Cardiac muscle cell (in vitro differentiated cells and primary cell): Measurements from ENCODE around the gene HTR4. TPM values are rescaled to one million over a fixed set of nuclear protein-coding genes. Genes with fewer than 3 reads are reported as not detected.

Experiments
- DNase-seq, 2 donors: peaks; one replicate each; pipeline versions ENCODE4 v3.0.0 to v3.0.0-alpha.2; 2010 to 2017; ENCODE audit warnings: low read depth in 1 of 2, low spot score in 1 of 2
- H3K27ac ChIP-seq: fragments of 200-600 bp; sonication (generic); 2 replicates; pipeline ENCODE4 v1.5.1; 2016
- H3K27me3 ChIP-seq: fragments of 200-600 bp; sonication (generic); 2 replicates; pipeline ENCODE4 v1.6.0; 2016; ENCODE audit warnings: control low read depth
- H3K36me3 ChIP-seq: fragments of 200-600 bp; sonication (generic); 2 replicates; pipeline ENCODE4 v1.5.1; 2016; ENCODE audit warnings: control low read depth
- H3K4me1 ChIP-seq: fragments of 200-600 bp; sonication (generic); 2 replicates; pipeline ENCODE4 v1.8.1; 2017; ENCODE audit warnings: low read depth, mild to moderate bottlenecking, mixed run types
- H3K4me3 ChIP-seq: fragments of 200-600 bp; sonication (generic); 2 replicates; pipeline ENCODE4 v1.5.1; 2016; ENCODE audit warnings: mild to moderate bottlenecking
- H3K9me3 ChIP-seq: fragments of 200-600 bp; sonication (generic); 2 replicates; pipeline ENCODE4 v1.5.1; 2017; ENCODE audit warnings: low read depth, mild to moderate bottlenecking, control low read depth
- polyA plus RNA-seq: library from polyadenylated mRNA; unstranded; fragments of >200 nt; fragmentation: Nextera tagmentation; extraction: Ambion mirVana; gene quantifications from 2 replicates; pipeline ENCODE4 v1.2.1, GENCODE V29; 2016
- total RNA-seq: library from RNA; depleted of rRNA; stranded (reverse); fragments of >200 nt; gene quantifications from 2 replicates; pipeline ENCODE4 v1.2.3, GENCODE V29; 2016
- TF ChIP-seq, protein P1 (sequence below): IDR thresholded peaks from 2 replicates; pipeline ENCODE4 v1.5.1; 2012; ENCODE audit warnings: low read depth, mild to moderate bottlenecking, low read length

Gene HTR4
- total and polyA plus RNA-seq, 2 experiments from 2014 or later, result 0.82 to 2.3 TPM

- DNase-seq, result no peak
- TF ChIP-seq, protein P1, sequence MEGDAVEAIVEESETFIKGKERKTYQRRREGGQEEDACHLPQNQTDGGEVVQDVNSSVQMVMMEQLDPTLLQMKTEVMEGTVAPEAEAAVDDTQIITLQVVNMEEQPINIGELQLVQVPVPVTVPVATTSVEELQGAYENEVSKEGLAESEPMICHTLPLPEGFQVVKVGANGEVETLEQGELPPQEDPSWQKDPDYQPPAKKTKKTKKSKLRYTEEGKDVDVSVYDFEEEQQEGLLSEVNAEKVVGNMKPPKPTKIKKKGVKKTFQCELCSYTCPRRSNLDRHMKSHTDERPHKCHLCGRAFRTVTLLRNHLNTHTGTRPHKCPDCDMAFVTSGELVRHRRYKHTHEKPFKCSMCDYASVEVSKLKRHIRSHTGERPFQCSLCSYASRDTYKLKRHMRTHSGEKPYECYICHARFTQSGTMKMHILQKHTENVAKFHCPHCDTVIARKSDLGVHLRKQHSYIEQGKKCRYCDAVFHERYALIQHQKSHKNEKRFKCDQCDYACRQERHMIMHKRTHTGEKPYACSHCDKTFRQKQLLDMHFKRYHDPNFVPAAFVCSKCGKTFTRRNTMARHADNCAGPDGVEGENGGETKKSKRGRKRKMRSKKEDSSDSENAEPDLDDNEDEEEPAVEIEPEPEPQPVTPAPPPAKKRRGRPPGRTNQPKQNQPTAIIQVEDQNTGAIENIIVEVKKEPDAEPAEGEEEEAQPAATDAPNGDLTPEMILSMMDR, result no peak
- no peak overlapping the region for H3K27ac ChIP-seq
- no peaks in the 10 kb centered on the region for H3K27me3 ChIP-seq
- H3K4me1 ChIP-seq, result no peaks in the 10 kb centered on the region
- no peaks in the 10 kb centered on the region for H3K9me3 ChIP-seq
- no peak overlapping the region for H3K4me3 ChIP-seq
- H3K36me3 ChIP-seq, result no peaks in the 10 kb centered on the region
These were observed 46.9 kb downstream of the HTR4 start for GRCh38 chr5:148607406-148607805.

DNA sequence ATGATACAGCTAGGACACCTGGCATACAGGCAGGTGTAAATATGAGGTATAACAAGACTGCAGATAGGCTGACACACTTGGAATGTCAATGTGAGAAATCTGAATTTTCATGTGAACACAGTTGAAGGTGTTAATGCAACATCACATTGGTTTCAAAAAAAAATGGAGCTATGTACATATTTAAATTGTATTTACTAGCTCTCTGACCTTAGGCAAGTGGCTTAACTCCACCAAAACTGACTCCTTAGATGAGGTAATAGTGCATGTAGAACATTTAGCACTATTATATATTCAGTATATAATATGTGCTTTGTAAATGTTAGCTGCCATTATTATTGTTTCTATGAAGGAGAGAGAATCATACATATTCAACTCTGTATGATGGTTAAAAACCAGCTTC, 48.0 kb downstream of the HTR4 start:
- Histone ChIP-seq H3K9me3 (no peaks in the 10 kb centered on the region), H3K4me3 (no peak overlapping the region), H3K27ac (no peak overlapping the region), H3K27me3 (no peaks in the 10 kb centered on the region), H3K4me1 (no peaks in the 10 kb centered on the region), H3K36me3 (no peaks in the 10 kb centered on the region)
- TF ChIP-seq, protein P1, result no peak
- no peak for DNase-seq

DNA sequence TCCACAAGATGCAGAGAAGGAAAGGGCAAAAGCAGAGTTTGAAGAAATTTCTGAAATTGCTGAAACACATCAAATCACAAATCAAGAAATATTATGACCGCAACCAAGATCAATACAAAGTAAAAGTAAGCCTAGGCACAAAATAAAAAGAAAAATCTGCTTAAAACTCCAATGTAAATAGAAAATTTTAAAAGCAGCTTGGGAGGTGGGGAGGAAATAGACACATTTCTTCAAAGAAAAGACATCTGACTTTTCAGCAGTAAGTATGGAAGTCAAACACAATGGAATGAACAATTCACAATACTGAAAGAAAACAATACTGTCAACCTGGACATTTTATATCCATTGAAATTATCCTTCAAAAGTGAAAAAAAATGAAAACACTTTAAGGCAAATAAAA, 55.1 kb downstream of the HTR4 start:
- H3K9me3 ChIP-seq, result no peaks in the 10 kb centered on the region
- H3K4me1 ChIP-seq, result no peaks in the 10 kb centered on the region
- TF ChIP-seq, protein P1, result no peak
- no peaks in the 10 kb centered on the region for H3K27me3 ChIP-seq
- no peaks in the 10 kb centered on the region for H3K36me3 ChIP-seq
- DNase-seq, result no peak
- H3K27ac ChIP-seq, result no peak overlapping the region
- H3K4me3 ChIP-seq, result no peak overlapping the region

GRCh38 chr5:148595697-148596096, 58.6 kb downstream of the HTR4 start:
- H3K27ac ChIP-seq, result no peak overlapping the region
- H3K9me3 ChIP-seq, result no peaks in the 10 kb centered on the region
- no peaks in the 10 kb centered on the region for H3K36me3 ChIP-seq
- H3K4me3 ChIP-seq, result no peak overlapping the region
- H3K27me3 ChIP-seq, result no peaks in the 10 kb centered on the region
- no peak for DNase-seq
- TF ChIP-seq, protein P1, result no peak
- H3K4me1 ChIP-seq, result no peaks in the 10 kb centered on the region

- Histone ChIP-seq H3K36me3 (no peaks in the 10 kb centered on the region), H3K27ac (no peak overlapping the region), H3K9me3 (no peaks in the 10 kb centered on the region), H3K4me3 (no peak overlapping the region), H3K4me1 (no peaks in the 10 kb centered on the region), H3K27me3 (no peaks in the 10 kb centered on the region)
- DNase-seq, result no peak
- TF ChIP-seq, protein P1, result no peak
These were observed 67.5 kb downstream of the HTR4 start for GRCh38 chr5:148586796-148587195.

GRCh38 chr5:148585988-148586387, 68.3 kb downstream of the HTR4 start:
- H3K27me3 ChIP-seq, result no peaks in the 10 kb centered on the region
- no peaks in the 10 kb centered on the region for H3K9me3 ChIP-seq
- TF ChIP-seq, protein P1, result peak; percentile 3
- H3K4me3 ChIP-seq, result no peak overlapping the region
- H3K4me1 ChIP-seq, result no peaks in the 10 kb centered on the region
- no peaks in the 10 kb centered on the region for H3K36me3 ChIP-seq
- no peak overlapping the region for H3K27ac ChIP-seq
- DNase-seq, result peak in 1 of 2 donors; percentile 2
